HG03442 (cell line): ENCODE measurements around the gene ZNF396.

Source experiments
- ATAC-seq: cut with Tn5 transposase; IDR thresholded peaks from one replicate; pipeline ENCODE4 v1.9.1; 2021; ENCODE audit warnings: mild to moderate bottlenecking, moderate library complexity; ENCODE audit not compliant: unreplicated experiment

Gene ZNF396

DNA sequence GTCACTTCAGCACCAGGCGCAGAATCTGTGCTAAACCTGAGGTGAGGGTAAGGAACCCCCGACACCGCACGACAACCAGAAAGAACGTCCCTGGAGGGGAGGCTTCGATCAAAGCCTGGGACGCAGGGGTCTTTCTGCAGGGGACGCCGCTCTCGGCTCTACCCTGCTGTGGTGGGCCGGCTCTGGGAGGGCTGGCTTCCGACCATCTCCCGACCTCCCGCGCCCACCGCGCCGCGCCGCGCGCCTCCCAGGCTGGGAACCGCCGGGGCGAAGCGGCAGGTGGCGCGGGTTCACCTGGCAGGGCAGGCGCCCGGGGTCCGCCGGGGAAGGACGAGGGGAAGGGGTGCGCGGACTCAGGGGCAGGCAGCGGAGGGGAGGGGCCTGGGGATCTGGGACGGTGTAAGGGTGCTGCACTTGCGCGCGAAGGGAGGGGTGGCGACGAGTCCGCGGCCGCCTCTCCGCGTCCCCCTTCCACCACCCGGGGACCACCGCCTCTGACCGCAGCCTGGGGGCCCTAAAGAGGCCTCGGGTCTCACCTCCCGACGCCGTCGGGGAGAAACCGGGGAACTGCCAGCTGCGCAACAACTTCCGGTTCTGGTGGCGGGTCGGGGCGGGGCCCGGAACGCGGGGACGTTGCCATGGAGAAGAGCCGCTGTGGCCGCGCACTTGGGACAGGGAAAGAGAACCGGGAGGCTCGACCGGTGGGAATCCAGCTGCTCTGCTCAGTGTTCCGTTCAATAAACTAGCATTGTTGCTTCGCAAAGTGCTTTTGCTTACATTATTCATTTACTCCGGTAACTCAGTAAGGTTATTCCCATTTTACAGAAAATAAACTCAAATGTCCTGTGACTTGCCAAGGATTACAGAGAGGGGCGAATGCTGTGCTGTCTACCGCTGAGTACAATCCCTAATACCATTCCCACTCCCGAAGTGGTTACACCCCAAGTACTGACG, at the start of gene ZNF396:
Gene ZNF396, minus strand, starts transcription at position 596 of the 954 bp plus-strand sequence. CDS start 3,045 bp downstream, outside the sequence.
- ATAC-seq = peak; percentile 80

DNA sequence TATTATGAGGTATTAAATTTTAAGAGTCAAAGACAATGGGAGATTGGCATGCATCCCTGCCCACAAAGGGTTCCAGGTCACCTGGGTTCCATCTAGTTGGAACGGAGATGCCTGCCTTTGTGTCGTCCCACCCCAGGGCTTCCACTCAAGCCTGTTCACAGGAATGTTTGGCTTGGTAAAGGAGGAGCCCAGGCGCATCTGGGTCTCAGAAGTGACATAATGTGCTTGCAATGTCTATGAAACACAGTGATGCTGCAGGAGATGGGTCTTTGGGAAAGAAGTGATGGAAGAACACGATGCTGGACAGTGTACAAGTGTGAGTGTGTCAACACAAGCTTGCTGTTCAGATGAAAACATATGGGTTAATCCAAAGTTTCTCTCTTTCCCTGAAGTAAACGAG, 49.6 kb upstream of the ZNF396 start:
- no peak for ATAC-seq

DNA sequence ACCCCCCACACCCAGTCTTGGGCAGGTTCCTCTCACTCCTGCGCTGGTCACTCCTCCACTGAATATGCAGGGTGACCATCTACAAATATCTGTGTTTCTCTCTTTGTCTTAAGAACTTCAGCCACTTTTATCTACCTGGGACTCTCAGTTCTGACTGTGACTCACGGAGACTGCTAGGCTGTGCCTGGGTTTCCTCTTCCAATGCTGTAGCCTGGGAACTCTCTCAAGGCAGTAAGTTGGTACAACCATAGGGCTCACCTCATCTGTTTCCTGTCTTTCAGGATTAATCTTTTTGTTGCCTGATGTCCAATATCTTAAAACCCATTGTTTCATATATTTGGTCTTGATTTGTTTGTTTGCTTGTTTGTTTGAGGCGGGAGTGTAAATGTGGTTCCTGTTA, 47.2 kb upstream of the ZNF396 start:
- no peak for ATAC-seq

DNA sequence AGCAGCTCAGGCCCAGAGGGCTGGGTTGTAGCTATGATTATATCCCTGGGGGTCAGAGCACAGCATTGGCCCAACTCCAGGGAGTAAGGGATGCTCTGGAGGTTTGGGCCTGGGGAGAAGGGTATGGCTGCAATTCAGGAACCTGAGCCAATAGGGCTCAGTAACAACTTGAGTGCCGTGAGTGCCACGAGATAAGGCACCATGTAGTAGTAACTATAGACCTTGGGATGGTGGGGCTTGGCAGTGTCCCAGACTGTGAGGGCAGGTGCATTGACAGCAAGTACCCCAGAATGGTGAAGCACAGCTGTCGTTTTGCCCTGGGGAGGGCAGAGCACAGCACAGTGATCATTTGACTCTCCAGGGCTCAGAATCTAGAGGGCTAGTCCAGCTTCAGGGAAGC, 45.1 kb upstream of the ZNF396 start:
- no peak for ATAC-seq

DNA sequence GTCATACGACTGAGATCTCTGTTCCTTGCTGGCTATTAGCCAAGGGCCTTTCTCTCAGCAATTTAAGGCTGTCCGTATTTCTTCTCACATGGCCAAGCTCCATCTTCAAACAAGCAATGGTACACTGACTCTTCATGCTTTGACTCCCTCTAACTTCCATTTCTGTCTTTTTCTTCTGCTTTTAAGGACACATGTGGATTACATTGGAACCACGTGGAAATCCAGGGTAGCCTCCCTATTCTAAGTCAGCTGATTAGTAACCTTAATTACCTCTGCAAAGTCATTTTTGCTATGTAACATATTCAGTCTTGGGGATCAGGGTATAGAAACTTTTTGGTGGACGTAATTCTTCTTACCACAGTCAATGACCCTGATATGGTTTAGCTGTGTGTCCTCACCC, 41.5 kb upstream of the ZNF396 start:
- ATAC-seq = no peak

DNA sequence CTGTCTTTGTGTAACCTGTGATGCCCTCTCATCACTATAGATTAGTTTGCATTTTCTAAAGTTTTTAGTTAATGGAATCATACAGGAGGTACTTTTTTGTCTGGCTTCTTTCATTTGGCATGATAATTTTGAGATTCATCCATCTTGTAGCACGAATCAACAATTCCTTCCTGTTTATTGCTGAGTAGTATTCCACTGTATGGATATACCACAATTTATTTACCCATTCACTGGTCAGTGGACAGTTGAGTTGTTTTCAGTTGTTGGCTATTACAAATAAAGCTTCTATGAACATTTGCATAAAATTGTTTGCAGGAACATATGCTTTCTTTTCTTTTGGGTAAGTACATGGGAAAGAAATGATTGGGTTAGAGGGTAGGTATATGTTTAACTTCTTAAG, 40.1 kb upstream of the ZNF396 start:
- no peak for ATAC-seq

DNA sequence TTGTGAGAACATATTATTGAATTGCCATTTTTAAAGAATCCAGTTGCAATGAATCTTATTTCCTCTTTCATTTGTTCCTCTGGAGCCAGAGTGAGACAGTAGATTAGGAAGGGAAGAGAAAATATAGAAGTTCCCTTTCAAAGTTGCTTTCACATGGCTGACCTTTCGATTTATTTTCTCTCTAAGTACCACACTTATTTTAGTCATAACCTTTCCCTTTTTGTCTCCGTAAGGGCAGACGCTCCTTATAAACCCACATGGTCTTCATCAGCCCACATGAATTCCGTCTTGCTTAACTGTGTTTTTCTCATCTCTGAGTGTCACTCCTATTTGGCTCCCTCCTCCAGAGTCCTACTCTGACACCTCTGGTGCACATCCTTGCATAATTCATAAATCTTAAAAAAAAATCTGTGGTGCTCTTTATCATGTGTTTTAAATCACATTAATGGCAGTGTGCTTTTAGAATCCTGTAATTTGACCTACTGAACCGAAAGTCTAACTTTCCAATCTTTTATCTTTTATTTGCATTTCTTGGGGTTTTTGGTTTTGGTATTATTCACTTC, 38.5 kb upstream of the ZNF396 start:
- ATAC-seq = peak; percentile 28

DNA sequence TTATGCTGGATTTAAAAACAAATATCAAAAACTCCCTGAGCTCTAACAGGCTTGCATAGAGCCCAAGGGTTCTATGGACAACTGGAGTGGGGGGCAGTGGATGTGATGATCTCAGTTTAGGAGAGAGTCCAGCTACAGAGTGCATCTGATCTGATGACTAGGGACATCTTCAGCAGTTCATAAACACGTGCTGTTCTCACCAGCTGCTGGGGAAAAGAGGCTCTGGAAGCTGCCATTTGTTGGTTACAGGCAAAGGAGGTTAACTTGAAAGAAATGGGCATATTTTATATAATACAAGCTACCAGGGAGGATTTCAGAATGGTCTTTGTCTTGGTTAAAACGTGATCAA, 36.0 kb upstream of the ZNF396 start:
- ATAC-seq = no peak

DNA sequence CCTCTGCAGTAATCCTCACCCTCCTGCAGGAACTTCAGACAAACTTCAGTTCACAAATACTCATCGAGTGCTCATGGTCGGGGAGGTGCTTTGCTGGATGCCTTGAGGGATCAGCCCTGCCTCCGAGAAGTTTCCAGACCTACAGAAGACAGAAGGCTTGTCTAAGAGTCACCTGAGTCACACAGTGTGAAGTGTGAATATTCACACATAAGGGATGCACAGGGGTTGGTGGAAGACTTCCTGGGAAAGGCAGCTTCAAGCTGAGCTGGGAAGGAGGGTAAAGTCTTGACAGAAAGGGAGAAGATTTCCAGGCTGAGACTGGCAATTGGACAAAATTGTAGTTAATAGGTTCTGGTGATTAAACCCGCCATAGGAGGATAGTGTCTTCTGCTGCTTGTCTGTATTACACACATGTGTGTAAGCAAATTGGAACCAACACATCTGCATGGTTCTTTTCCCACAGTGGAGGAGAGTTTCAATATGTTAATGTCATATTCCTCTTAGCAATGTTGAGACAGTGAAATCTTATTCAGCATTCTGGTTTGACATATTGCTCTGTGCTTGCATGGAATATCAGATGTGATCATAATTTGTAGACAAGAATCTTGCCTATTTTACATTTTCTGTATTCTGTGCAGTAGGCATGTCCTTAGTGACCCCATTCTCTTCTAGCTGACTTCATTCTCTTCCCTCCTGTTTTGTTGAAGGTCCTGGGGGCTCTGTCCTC, 34.7 kb upstream of the ZNF396 start:
- no peak for ATAC-seq

DNA sequence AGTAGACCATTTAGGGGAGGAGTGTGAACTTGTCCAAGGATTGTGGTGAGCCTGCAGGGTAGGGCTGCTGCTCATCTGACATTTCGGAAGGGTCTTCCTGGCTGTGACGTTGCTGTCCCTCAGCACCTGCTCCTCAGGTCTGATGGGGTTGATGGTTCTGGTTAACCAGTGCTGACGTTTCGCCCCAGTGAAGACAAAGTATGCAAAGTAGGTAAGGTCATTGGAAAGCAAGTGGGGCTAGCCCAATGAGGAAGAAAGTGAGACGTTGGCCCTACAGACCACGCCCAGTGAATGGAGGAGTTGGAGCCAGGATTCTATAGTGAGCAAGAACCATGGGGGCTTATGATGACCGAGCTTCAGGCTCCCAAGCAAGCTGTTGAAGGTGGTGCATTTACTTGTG, 33.4 kb upstream of the ZNF396 start:
- ATAC-seq = peak; percentile 56

DNA sequence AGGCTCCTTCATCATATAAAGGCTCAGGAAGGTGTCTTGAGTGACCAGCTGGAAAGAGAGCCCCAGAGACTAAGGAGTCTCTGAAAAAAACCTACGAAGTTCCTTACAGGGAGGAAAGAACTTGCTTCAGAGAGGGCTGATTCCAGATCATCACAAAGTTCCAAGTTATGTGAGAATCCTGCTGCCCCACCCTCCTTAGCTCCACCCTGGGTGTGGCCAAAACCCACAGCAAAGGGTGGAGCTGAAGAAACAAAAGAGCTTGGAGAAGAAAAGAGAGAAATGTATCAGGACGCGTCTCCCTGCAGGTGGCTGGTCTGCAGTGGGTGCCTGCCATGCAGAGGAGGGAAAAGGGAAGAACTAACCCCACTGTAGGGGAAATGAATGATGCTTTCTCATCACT, 32.8 kb upstream of the ZNF396 start:
- ATAC-seq = no peak

DNA sequence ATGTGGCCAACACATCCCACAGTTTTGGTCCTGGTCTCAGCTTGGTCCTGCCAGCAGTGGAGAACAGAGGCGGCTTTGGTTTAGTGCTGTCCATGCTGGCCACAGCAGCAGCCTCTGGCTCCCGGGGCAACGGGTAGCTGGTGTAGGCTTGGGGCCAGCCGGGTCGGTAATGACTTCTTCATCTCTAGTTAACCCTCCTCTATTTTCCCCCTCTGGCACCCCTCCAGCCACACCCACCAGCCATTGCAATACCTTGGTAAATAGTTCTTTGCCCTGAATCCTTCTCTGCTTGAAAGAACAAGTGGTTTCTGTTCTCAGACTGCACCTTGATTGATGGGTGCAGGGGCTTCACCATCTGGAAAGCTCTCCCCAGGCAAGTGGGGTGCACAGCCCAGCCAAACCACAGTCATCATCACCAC, 31.7 kb upstream of the ZNF396 start:
- no peak for ATAC-seq

DNA sequence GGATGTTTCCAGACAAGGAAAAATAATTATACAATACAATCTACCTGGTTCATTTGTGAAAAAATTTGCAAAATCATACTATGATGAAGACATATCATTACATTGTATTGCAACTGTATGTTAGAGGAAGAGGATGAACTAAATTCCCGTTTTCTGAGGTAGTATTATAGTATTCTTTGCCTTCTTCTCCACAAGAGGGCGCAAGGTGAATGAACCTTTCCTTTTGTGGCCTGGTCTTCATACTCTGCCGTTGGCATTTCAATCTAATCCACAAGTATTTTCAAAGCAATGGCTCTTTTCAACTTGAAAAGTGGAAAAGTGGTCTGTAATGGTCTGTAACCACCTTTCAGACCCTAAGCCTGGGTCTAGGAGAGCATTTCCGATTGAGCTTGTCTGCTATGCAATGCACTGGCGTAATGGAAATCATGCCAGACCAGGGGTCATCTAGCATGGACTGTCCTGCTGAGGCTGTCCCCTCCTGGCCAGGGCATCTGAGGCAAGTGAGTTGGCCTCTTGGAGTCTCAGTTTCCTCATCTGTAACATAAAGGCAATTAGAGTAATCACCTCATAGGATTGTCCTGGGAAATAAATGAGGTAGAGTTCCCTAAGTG, 30.8 kb upstream of the ZNF396 start:
- peak; percentile 45 for ATAC-seq

DNA sequence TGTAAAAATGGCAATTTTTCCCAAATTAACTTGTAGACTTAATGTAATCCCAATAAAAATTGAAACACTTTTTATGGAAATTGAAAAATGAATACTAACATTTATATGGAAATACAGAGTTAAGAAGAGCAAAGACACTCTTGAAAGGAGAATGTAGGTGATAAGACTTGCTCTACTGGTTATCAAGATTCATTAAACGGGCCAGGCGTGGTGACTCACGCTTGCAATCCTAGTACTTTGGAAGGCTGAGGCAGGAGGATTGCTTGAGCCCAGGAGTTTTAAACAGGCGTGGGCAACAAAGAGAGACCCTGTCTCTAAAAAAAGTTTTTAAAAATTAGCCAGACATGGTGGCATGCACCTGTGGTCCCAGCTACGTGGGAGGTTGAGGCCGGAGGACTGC, 29.5 kb upstream of the ZNF396 start:
- ATAC-seq = no peak

DNA sequence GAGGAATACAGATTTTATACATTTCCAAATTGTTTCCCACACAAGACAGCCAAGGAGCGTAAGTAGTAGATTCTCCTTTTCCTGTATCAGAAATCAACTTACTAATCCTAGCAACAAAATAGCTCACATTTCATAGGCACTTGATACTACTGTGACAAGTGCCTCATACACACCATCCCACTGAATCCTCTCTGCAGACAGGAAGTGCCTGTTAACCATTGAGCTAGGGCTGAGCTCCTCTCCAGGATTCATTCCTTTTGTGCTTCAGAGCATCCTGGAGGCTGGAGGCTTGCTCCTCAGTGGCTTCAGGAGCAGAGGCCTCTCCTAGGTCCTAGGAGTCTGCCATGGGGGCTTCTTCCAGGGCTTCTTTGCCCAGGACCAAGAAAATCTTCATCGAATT, 20.8 kb upstream of the ZNF396 start:
- ATAC-seq = no peak

DNA sequence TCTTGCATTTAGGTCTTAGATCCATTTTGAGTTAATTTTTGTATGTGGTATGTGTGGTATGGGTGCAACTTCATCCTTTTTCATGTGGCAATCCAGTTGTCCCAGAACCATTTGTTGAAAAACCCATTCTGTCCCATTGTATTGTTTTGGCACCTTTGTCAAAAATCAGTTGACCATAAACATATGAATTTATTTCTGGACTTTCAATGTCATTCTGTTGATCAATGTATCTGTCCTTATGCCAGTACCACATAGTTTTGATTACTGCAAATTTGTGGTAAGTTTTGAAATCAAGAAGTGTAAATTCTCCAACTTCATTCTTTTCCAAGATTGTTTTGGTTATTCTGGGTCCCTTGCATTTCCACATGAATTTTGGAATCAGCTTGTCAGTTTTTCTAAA, 16.6 kb upstream of the ZNF396 start:
- ATAC-seq = no peak

DNA sequence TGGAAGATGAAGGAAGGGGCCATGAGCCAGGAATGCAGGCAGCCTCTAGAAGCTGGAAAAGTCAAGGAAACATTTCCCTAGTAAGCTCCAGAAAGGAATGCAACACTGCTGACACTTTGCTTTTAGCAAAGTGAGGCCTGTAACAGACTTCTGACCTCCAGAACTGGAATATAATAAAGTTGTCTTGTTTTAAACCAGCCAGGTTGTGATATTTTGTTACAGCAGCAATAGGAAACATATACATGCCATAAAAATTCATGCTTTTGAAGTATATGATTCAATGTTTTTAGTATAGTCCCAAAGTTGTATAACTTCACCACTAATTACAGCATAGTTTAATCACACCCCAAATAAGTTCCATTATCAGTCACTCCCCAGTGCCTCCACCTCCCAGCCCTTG, 15.2 kb upstream of the ZNF396 start:
- no peak for ATAC-seq

DNA sequence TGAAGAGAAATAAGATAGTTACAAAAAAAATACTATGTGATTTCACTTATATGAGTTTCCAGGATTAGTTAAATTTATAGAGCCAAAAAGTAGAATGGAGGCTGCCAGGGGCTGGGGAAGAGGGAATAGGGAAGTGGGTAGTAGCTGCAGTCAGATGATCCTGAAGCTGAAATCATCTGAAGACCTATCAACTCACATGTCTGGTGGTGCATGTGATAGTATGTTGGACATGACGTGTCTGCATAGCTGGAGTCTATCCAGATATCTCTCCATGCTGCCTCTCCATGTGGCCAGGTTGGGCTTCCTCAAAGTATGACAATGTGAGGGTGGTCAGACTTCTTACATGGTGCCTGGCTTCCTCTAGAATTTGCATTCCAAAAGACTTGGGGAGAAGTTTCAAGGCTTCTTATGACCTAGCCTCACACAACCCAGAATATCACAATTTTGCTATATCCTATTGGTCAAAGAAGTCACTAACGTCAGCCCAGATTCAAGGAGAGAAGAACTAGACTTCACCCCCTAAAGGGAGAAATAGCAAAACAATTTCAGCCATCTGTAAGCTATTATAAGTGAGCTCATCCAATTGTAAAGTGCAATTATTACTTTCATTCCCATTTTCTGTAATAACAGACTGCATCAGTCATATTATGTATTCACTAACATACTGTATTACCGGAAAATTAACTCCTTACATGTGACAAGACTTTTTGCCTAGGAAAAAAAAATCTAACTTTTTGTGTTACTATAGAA, 14.0 kb upstream of the ZNF396 start:
- ATAC-seq = no peak

DNA sequence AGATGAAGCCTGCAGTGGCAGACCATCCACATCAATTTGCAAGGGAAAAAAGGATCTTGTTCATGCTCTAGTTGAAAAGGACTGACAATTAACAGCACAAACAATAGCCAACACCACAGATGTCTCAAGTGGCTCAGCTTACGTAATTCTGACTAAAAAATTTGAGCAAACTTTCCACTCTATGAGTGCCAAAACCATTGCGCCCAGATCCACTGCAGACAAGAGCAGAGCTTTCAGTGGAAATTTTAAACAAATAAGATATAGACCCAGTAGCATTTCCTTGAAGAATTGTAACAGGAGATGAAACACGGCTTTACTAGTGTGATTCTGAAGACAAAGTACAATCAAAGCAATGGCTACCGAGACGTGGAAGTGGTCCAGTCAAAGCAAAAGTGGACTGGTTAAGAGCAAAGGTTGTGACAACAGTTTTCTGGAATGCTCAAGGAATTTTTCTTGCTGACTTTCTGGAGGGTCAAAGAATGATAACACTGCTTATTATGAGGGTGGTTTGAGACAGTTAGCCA, 12.0 kb upstream of the ZNF396 start:
- ATAC-seq = no peak

DNA sequence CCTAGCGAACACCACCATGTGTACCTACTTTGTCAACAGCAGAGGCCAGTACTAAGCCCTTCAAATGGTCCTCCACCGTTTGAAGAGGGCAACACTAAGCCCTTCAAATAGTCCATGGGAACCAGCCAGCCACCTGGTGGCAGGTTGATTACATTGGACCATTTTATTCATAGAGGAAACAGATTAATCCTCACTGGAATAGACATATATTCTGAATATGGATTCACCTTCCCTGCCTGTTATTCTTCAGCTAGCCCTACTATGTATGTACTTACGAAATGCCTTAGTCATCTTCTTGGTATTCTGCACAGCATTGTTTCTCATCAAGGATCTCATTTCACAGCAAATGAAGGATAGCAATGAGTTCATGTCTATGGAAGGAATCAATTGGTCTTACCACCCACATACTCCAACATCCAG, 10.0 kb upstream of the ZNF396 start:
- ATAC-seq = no peak
